ENCODE results near the gene GJB5.

GRCh38 chr1:34792424-34792823 is 37.6 kb downstream of the GJB5 start:
- TF ChIP-seq CTCF (IDR thresholded peaks at IDR 0.05) = no peak
- no peak for TF ChIP-seq POLR2AphosphoS5 (IDR thresholded peaks at IDR 0.05)
- no peak for TF ChIP-seq EP300 (IDR thresholded peaks at IDR 0.05)

Data from esophagus muscularis mucosa (tissue), 4 donors.